SU-DHL-6 (cell line): ENCODE measurements around the gene SULT1A1.

Experiments used
- CTCF ChIP-seq: fragments of 200-600 bp; sonication (generic); IDR thresholded peaks from one replicate; pipeline ENCODE4 v1.5.1; 2017; ENCODE audit warnings: antibody characterized with exemption, mild to moderate bottlenecking, low read length, moderate library complexity; ENCODE audit not compliant: insufficient read depth, poor library complexity, severe bottlenecking
- EZH2phosphoT487 ChIP-seq: fragments of 200-600 bp; sonication (generic), shearing (Covaris generic); conservative IDR thresholded peaks from 2 replicates; pipeline ENCODE4 v1.6.1; 2018; ENCODE audit warnings: mild to moderate bottlenecking, antibody characterized with exemption, low read length, moderate library complexity, mixed read lengths

DNA sequence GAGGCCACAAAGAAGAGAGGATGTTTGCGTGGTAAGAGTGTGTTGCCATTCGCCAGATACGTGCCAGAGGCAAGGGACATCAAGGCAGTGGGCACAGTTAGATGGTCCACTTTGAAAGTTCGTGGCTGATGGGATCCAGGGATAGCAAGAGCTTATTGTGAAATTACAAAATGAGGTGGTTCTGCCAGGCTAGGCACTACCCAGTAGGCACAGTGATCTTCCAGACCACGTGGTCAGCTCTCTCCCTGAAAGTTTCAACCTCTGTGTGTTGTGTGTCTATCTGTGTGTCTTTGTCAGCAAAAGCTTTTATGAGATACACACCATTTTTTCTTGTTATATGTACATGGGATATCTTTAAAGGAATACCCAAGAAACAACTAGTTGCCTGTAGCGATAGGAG lies 46.6 kb downstream of the SULT1A1 start:
- TF ChIP-seq CTCF (no peak), EZH2phosphoT487 (no peak)
